IMR-90 (cell line): ENCODE results near the gene SGMS1. TPM values are rescaled to one million over a fixed set of nuclear protein-coding genes. Genes with fewer than 3 reads are reported as not detected.

Experiments
- ATAC-seq: fragments of 200-7000 bp; cut with Tn5 transposase; 2 replicates; pipeline ENCODE4 v1.9.1; 2020; ENCODE audit warnings: low read depth, mild to moderate bottlenecking, moderate library complexity
- BruUV-seq: library from RNA; stranded (reverse); fragments of 400-500 nt; replicated peaks from 2 replicates; lab custom pipeline; 2021; lab: Mats Ljungman, UMichigan
- CTCF ChIA-PET: fragments of 300-600 bp; formaldehyde crosslinking; extraction: SDS; loops from one replicate; lab custom pipeline; 2021; ENCODE audit warnings: antibody characterized with exemption; lab: Yijun Ruan, JAX
- POLR2A ChIA-PET: fragments of 300-600 bp; sonication (Branson Sonifier 250); formaldehyde crosslinking; loops from one replicate; lab custom pipeline; 2022; ENCODE audit warnings: antibody characterized with exemption; ENCODE audit not compliant: unreplicated experiment; lab: Charles Lee
- DNase-seq: peaks from one replicate; pipeline ENCODE4 v3.0.0; 2013
- H2AFZ ChIP-seq: replicated peaks from 2 replicates; pipeline ENCODE3; 2013; ENCODE audit warnings: low read length, mild to moderate bottlenecking; ENCODE audit not compliant: poor library complexity
- H2AK5ac ChIP-seq: 2 replicates; pipeline ENCODE4 v1.6.1; 2013; ENCODE audit warnings: low read depth, low read length, inconsistent platforms
- H2AK9ac ChIP-seq: replicated peaks from 2 replicates; pipeline ENCODE3; 2013; ENCODE audit warnings: mild to moderate bottlenecking, low read depth, low read length, moderate library complexity; ENCODE audit not compliant: poor library complexity
- H2BK120ac ChIP-seq: 2 replicates; pipeline ENCODE4 v1.6.1; 2013; ENCODE audit warnings: low read depth, low read length, inconsistent platforms
- H2BK15ac ChIP-seq: 3 replicates; pipeline ENCODE4 v1.6.1; 2013; ENCODE audit warnings: low read depth, low read length, inconsistent platforms
- H2BK20ac ChIP-seq: 2 replicates; pipeline ENCODE4 v1.6.1; 2013; ENCODE audit warnings: low read depth, mild to moderate bottlenecking, inconsistent platforms, low read length, moderate library complexity
- H2BK5ac ChIP-seq: 2 replicates; pipeline ENCODE4 v1.6.1; 2013; ENCODE audit warnings: mild to moderate bottlenecking, low read depth, low read length, inconsistent platforms; ENCODE audit not compliant: poor library complexity, severe bottlenecking
- H3K14ac ChIP-seq: replicated peaks from 2 replicates; pipeline ENCODE4 v1.6.1; 2013; ENCODE audit warnings: low read depth, low read length, inconsistent platforms
- H3K18ac ChIP-seq: 2 replicates; pipeline ENCODE4 v1.6.1; 2013; ENCODE audit warnings: low read depth, low read length, control low read depth
- H3K23ac ChIP-seq: 2 replicates; pipeline ENCODE4 v1.6.1; 2013; ENCODE audit warnings: low read depth, low read length, inconsistent platforms
- H3K27ac ChIP-seq: 2 replicates; pipeline ENCODE4 v1.5.1; 2013; ENCODE audit warnings: mild to moderate bottlenecking, control low read depth, low read length; ENCODE audit not compliant: insufficient read depth
- H3K27me3 ChIP-seq: 2 replicates; pipeline ENCODE4 v1.6.1; 2013; ENCODE audit warnings: low read length; ENCODE audit not compliant: control insufficient read depth, insufficient read depth
- H3K36me3 ChIP-seq: 2 replicates; pipeline ENCODE4 v1.6.1; 2013; ENCODE audit warnings: low read length, mixed read lengths; ENCODE audit not compliant: control insufficient read depth, insufficient read depth
- H3K4ac ChIP-seq: 2 replicates; pipeline ENCODE4 v1.6.1; 2013; ENCODE audit warnings: low read depth, low read length, inconsistent platforms
- H3K4me1 ChIP-seq: 2 replicates; pipeline ENCODE4 v1.6.1; 2013; ENCODE audit warnings: low read length, mixed read lengths; ENCODE audit not compliant: control insufficient read depth, insufficient read depth
- H3K4me2 ChIP-seq: 2 replicates; pipeline ENCODE4 v1.6.1; 2013; ENCODE audit warnings: low read depth, mild to moderate bottlenecking, control low read depth, low read length, moderate library complexity
- H3K4me3 ChIP-seq: 2 replicates; pipeline ENCODE4 v1.5.1; 2013; ENCODE audit warnings: low read depth, mild to moderate bottlenecking, control low read depth, low read length, moderate library complexity; ENCODE audit not compliant: insufficient read depth
- H3K56ac ChIP-seq: 2 replicates; pipeline ENCODE4 v1.6.1; 2013; ENCODE audit warnings: low read length, inconsistent platforms; ENCODE audit not compliant: insufficient read depth; ENCODE audit errors: extremely low read depth
- H3K79me1 ChIP-seq, 2 experiments: 2 replicates each; pipeline ENCODE4 v1.6.1; 2013; ENCODE audit warnings: low read length in 2 of 2, inconsistent platforms in 1 of 2, low read depth in 1 of 2
- H3K9ac ChIP-seq: 2 replicates; pipeline ENCODE4 v1.6.1; 2013; ENCODE audit warnings: low read depth, low read length, control low read depth
- H3K9me1 ChIP-seq: 2 replicates; pipeline ENCODE4 v1.6.1; 2013; ENCODE audit warnings: low read length, inconsistent platforms; ENCODE audit not compliant: insufficient read depth
- H3K9me3 ChIP-seq: 2 replicates; pipeline ENCODE4 v1.6.1; 2013; ENCODE audit warnings: low read length; ENCODE audit not compliant: control insufficient read depth, insufficient read depth
- H4K20me1 ChIP-seq: 2 replicates; pipeline ENCODE4 v1.6.1; 2013; ENCODE audit warnings: low read length, inconsistent platforms; ENCODE audit not compliant: insufficient read depth
- H4K5ac ChIP-seq: 2 replicates; pipeline ENCODE4 v1.6.1; 2013; ENCODE audit warnings: mild to moderate bottlenecking, low read depth, low read length, control low read depth
- H4K8ac ChIP-seq, 2 experiments: 2 replicates each; pipeline ENCODE4 v1.6.1; 2013; ENCODE audit warnings: low read depth in 2 of 2, low read length in 2 of 2, control low read depth in 1 of 2, inconsistent platforms in 1 of 2
- H4K91ac ChIP-seq: 2 replicates; pipeline ENCODE4 v1.6.1; 2013; ENCODE audit warnings: low read depth, low read length, inconsistent platforms; ENCODE audit not compliant: insufficient read depth
- CEBPB ChIP-seq: IDR thresholded peaks from 2 replicates; pipeline ENCODE4 v1.6.1; 2012; ENCODE audit warnings: low read depth, low read length, improper control_type of control experiment
- CTCF ChIP-seq: conservative IDR thresholded peaks from 2 replicates; pipeline ENCODE4 v1.5.1; 2012; ENCODE audit warnings: mild to moderate bottlenecking, low read depth, low read length, improper control_type of control experiment
- RAD21 ChIP-seq: IDR thresholded peaks from 2 replicates; pipeline ENCODE4 v1.6.1; 2012; ENCODE audit warnings: low read length, improper control_type of control experiment
- USF2 ChIP-seq: fragments of 150-350 bp; IDR thresholded peaks from 2 replicates; pipeline ENCODE4 v1.6.1; 2017; ENCODE audit warnings: mild to moderate bottlenecking, antibody characterized with exemption, low read length, low read depth
- WGBS, 2 experiments: methylation state at CpG; one replicate each; pipeline versions ENCODE4 v1.1.5 to v1.1.7; 2013; ENCODE audit warnings: missing lambda C conversion rate in 2 of 2; ENCODE audit not compliant: insufficient read length in 1 of 2; ENCODE audit errors: extremely low coverage in 2 of 2; 5-methylcytosine and 5-hydroxymethylcytosine counted together
- dilution Hi-C: fragments of 300-500 bp; cut with HindIII; formaldehyde crosslinking; loops from one replicate; pipeline ENCODE4 v1.14.3; 2018; ENCODE audit warnings: low sequenced_read_pairs; ENCODE audit not compliant: unreplicated experiment
- in situ Hi-C: fragments of 300-500 bp; cut with MboI; formaldehyde crosslinking; loops from 3 replicates; pipeline ENCODE4 v1.14.3; 2019; ENCODE audit warnings: low sequenced_read_pairs, inconsistent platforms, mixed read lengths
- intact Hi-C: fragments of 100-400 bp; cut with micrococcal nuclease; formaldehyde crosslinking; loops from 2 replicates; pipeline ENCODE4 v1.10.0; 2022
- polyA plus RNA-seq, 3 experiments: library from polyadenylated mRNA; depleted of rRNA; stranded (reverse); fragments of >200 nt; gene quantifications; 2 replicates each; pipeline ENCODE4 v1.2.3, GENCODE V29; 2012; ENCODE audit warnings: low replicate concordance in 1 of 3
- total RNA-seq: library from RNA; depleted of rRNA; stranded (reverse); fragments of >200 nt; gene quantifications from 2 replicates; pipeline ENCODE4 v1.2.3, GENCODE V29; 2012

The SGMS1 gene
- total and polyA plus RNA-seq, 2 of the 4 experiments (the other 2 are of a cell fraction) = 9.8 to 30.8 TPM

- Histone ChIP-seq H3K56ac (no peak overlapping the region), H4K5ac (no peak overlapping the region), H4K8ac (no peak overlapping the region), H3K9me1 (peaks cover 17% of the 10 kb centered on the region), H2BK15ac (no peak overlapping the region), H3K36me3 (no peaks in the 10 kb centered on the region), H2AK9ac (no peak overlapping the region), H2BK120ac (no peak overlapping the region), H4K91ac (no peak overlapping the region), H3K23ac (no peak overlapping the region), H3K79me1 (peaks cover 24 to 54% of the 10 kb centered on the region in 2 experiments), H4K20me1 (peaks cover 8% of the 10 kb centered on the region; the same call in 1 of the 2 replicates), H3K14ac (no peak overlapping the region), H3K18ac (no peak overlapping the region), H3K27me3 (no peaks in the 10 kb centered on the region), H2BK20ac (no peak overlapping the region), H3K4me2 (no peak overlapping the region), H3K4me3 (no peak overlapping the region), H3K4me1 (peaks cover 15% of the 10 kb centered on the region; the same call in 1 of the 2 replicates), H2BK5ac (no peak overlapping the region), H2AK5ac (no peak overlapping the region), H3K27ac (no peak overlapping the region), H2AFZ (no peak overlapping the region), H3K9me3 (no peaks in the 10 kb centered on the region), H3K4ac (no peak overlapping the region), H3K9ac (no peak overlapping the region)
- CTCF ChIA-PET = interaction anchor here (0.8 kb wide), 1 partner anchor 205 kb away, joined by 4 read pairs; no protein-coding TSS in a partner anchor
- POLR2A ChIA-PET = interaction anchor here (0.6 kb wide), 1 partner anchor 91 kb away, joined by 6 read pairs; no protein-coding TSS in a partner anchor
- ATAC-seq = no peak
- no CpG with 5 or more reads among the region's 2 CpGs for WGBS, 2 experiments
- peak; percentile 24 for DNase-seq
- peak; percentile 21; the same call in 1 of the 2 replicates for TF ChIP-seq CTCF
- no peak for TF ChIP-seq USF2
- TF ChIP-seq RAD21 = peak; percentile 14; the same call in 1 of the 2 replicates
- no peak for TF ChIP-seq CEBPB
- no TSS peak for BruUV-seq
- intact Hi-C loops = loop anchor here (5.0 kb wide), 1 partner anchor 89 kb away; no protein-coding TSS in a partner anchor
- in situ Hi-C loops = loop anchor here (5.0 kb wide), 1 partner anchor 206 kb away; the partner anchor contains the start of gene SGMS1
- dilution Hi-C loops = no loop called here
Measured at GRCh38 chr10:50416181-50416824, 207.5 kb downstream of the SGMS1 start.
